Heart left ventricle (tissue), 16 donors: ENCODE measurements around the gene HOXB13. TPM values are rescaled to one million over a fixed set of nuclear protein-coding genes. Genes with fewer than 3 reads are reported as not detected.

ENCODE experiments used
- ATAC-seq, 4 donors: fragments of 200-7000 bp; cut with Tn5 transposase; one replicate each; pipeline ENCODE4 v1.9.1; 2020 to 2022; ENCODE audit warnings: moderate library complexity in 4 of 4, mild to moderate bottlenecking in 3 of 4, moderate number of reproducible peaks in 1 of 4
- DNase-seq, 5 donors: peaks; one replicate each; pipeline ENCODE4 v3.0.0-alpha.2; 2020
- H3K27ac ChIP-seq, 12 donors: fragments of 200-600 bp; sonication (generic) in 4 of 12; one replicate each; pipeline versions ENCODE4 v1.5.0 to v1.8.0; 2016 to 2022; ENCODE audit warnings: mild to moderate bottlenecking in 2 of 12
- H3K27me3 ChIP-seq, 9 donors: fragments of 200-600 bp; sonication (generic) in 2 of 9; one replicate each; pipeline versions ENCODE4 v1.5.1 to v1.8.0; 2016 to 2022; ENCODE audit warnings: mild to moderate bottlenecking in 3 of 9
- H3K36me3 ChIP-seq, 9 donors: fragments of 200-600 bp; sonication (generic) in 2 of 9; one replicate each; pipeline versions ENCODE4 v1.5.0 to v1.8.0; 2018 to 2022; ENCODE audit warnings: mild to moderate bottlenecking in 2 of 9
- H3K4me1 ChIP-seq, 12 donors: fragments of 200-600 bp; sonication (generic) in 4 of 12; one replicate each; pipeline versions ENCODE4 v1.5.0 to v1.8.0; 2016 to 2022; ENCODE audit warnings: mild to moderate bottlenecking in 3 of 12
- H3K4me3 ChIP-seq, 12 donors: fragments of 200-600 bp; sonication (generic) in 4 of 12; one replicate each; pipeline versions ENCODE4 v1.5.0 to v1.8.0; 2017 to 2022; ENCODE audit warnings: mild to moderate bottlenecking in 9 of 12, moderate library complexity in 4 of 12
- H3K9me3 ChIP-seq, 12 donors: fragments of 200-600 bp; sonication (generic) in 4 of 12; one replicate each; pipeline versions ENCODE4 v1.5.0 to v1.8.0; 2016 to 2022; ENCODE audit warnings: mild to moderate bottlenecking in 1 of 12
- POLR2A ChIP-seq, 2 donors: fragments of 450-650 bp; IDR thresholded peaks; one replicate each; pipeline ENCODE4 v1.6.1; 2017; ENCODE audit warnings: antibody characterized with exemption in 2 of 2, mild to moderate bottlenecking in 2 of 2, moderate library complexity in 2 of 2
- WGBS, 4 donors: extraction: QIAGEN DNeasy Blood & Tissue Kit in 2 of 4; methylation state at CpG; one replicate each; pipeline versions ENCODE4 v1.1.5 to v1.1.7; 2013 to 2018; 5-methylcytosine and 5-hydroxymethylcytosine counted together
- intact Hi-C, 10 donors: fragments of 100-400 bp; cut with DNase I; formaldehyde crosslinking; loops; one replicate each; pipeline versions ENCODE4 v1.11.1 to v1.14.2; 2022
- polyA plus RNA-seq, 2 donors: library from polyadenylated mRNA; stranded (reverse); fragments of 200-250 nt; gene quantifications; one replicate each; pipeline ENCODE4 v1.2.3, GENCODE V29; 2013
- total RNA-seq, 9 donors: library from RNA; depleted of rRNA in 2 of 9; stranded (reverse); fragments of >200 nt in 2 of 9; fragmentation: NEBNext Ultra II Directional in 3 of 9; extraction: Animal tissue kit (Norgen Biotek cat#: 25700) in 3 of 9; gene quantifications; one replicate each; pipeline versions ENCODE4 v1.1.0 to v1.2.4, GENCODE V29; 2016 to 2023
- TF ChIP-seq, protein P1 (sequence below), 12 donors: fragments of 200-600 bp; sonication (generic) in 4 of 12; IDR thresholded peaks; one replicate each; pipeline versions ENCODE4 v1.5.0 to v1.8.0; 2018 to 2022; ENCODE audit warnings: antibody characterized with exemption in 12 of 12, mild to moderate bottlenecking in 5 of 12
- donor health status: ischemic (EF 13 %, LVEDD 7.1; RV severe dilation, severe dysfunction).
- donor health status: healthy with polysubstance abuse.
- donor health status: DM: no; HTN: yes; CAD: no.
- donor health status: DM: no; HTN: no; CAD: no.
- donor health status: ischemic (EF 25% LVEDD 6.9; RV normal size, moderate dysfunction).
- donor health status: ischemic (EF 25% LVEDD 5.7; RV mildly dilated, moderate dysfunction).
- donor health status: healthy.
- donor health status: DM: yes; HTN: yes; CAD: no.
- donor health status: ischemic (EF 35%, LVEDD 5.7; RV mildly dilated, moderate dysfunction).
- donor health status: nonischemic (EF 11% LVEDD 7.7; RV severe dilation, severe dysfunction).
- donor health status: DM: yes; HTN: yes; CAD: no.
- donor health status: PGD.
- donor health status: ischemic (EF 29% LVEDD 5.4; RV normal size, mild dysfunction).
- donor health status: nonischemic (EF 23%, LVEDD 6.1; RV moderate dilation, normal function).

Gene HOXB13
- total and polyA plus RNA-seq, 11 donors: not detected

DNA sequence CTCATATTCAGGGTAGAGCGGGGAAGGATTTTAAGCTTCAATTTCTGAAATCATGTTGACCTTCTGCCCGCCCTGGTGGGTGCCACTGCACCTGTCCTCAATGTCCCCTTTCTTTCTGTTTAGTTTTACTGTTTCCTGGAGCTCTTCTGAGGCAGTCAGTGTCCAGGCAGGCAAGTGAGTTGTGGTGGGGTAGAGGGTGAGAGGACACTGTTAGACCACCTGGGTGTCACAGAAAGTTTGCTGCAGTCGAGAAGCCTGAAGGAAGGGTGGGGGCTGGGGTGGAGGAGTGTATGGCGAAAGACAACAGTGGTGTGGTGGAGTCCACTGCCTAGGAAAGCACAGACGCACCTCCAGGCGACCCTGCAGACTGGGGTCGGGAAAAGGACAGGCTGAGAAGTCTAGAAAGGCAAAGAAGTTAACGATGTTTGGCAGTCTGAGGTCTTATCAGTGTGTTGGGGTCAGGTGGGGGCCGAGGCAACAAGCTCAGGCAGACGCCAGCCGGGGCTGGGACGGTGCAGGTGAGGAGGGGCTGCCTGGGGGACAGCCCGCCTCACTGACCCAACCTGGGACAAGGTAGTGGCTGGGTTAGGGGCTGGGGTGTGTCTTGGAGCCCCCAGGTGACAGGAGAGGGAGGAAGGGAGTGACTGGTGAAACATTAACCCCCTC lies 23.3 kb upstream of the HOXB13 start:
- intact Hi-C loops: no loop called here
- Histone ChIP-seq H3K9me3 (no peaks in the 10 kb centered on the region), H3K36me3 (no peaks in the 10 kb centered on the region), H3K4me1 (peaks cover 0 to 35% (median 0%) of the 10 kb centered on the region in 12 donors), H3K27ac (no peak overlapping the region), H3K27me3 (peaks cover 71 to 100% (median 100%) of the 10 kb centered on the region in 9 donors), H3K4me3 (no peak overlapping the region)
- ATAC-seq (no peak), DNase-seq (no peak)
- TF ChIP-seq, protein P1, sequence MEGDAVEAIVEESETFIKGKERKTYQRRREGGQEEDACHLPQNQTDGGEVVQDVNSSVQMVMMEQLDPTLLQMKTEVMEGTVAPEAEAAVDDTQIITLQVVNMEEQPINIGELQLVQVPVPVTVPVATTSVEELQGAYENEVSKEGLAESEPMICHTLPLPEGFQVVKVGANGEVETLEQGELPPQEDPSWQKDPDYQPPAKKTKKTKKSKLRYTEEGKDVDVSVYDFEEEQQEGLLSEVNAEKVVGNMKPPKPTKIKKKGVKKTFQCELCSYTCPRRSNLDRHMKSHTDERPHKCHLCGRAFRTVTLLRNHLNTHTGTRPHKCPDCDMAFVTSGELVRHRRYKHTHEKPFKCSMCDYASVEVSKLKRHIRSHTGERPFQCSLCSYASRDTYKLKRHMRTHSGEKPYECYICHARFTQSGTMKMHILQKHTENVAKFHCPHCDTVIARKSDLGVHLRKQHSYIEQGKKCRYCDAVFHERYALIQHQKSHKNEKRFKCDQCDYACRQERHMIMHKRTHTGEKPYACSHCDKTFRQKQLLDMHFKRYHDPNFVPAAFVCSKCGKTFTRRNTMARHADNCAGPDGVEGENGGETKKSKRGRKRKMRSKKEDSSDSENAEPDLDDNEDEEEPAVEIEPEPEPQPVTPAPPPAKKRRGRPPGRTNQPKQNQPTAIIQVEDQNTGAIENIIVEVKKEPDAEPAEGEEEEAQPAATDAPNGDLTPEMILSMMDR (IDR thresholded peaks at IDR 0.05): no peak
- no peak for TF ChIP-seq POLR2A (IDR thresholded peaks at IDR 0.05)
- WGBS, 4 donors: 5 to 7% (median 5%) methylated on average over 13 of the region's 13 CpGs

GRCh38 chr17:48751172-48751571 lies 22.6 kb upstream of the HOXB13 start:
- peaks cover 0 to 31% (median 0%) of the 10 kb centered on the region in 12 donors for H3K4me1 ChIP-seq
- H3K4me3 ChIP-seq: no peak overlapping the region
- TF ChIP-seq POLR2A (IDR thresholded peaks at IDR 0.05): no peak
- TF ChIP-seq, protein P1 (IDR thresholded peaks at IDR 0.05): no peak
- H3K27ac ChIP-seq: no peak overlapping the region
- no peaks in the 10 kb centered on the region for H3K36me3 ChIP-seq
- H3K9me3 ChIP-seq: no peaks in the 10 kb centered on the region
- DNase-seq (no peak), ATAC-seq (no peak)
- WGBS, 4 donors: 0 to 4% (median 1%) methylated on average over 2 to 3 of the region's 3 CpGs
- intact Hi-C loops: no loop called here
- H3K27me3 ChIP-seq: peaks cover 75 to 100% (median 99%) of the 10 kb centered on the region in 9 donors

DNA sequence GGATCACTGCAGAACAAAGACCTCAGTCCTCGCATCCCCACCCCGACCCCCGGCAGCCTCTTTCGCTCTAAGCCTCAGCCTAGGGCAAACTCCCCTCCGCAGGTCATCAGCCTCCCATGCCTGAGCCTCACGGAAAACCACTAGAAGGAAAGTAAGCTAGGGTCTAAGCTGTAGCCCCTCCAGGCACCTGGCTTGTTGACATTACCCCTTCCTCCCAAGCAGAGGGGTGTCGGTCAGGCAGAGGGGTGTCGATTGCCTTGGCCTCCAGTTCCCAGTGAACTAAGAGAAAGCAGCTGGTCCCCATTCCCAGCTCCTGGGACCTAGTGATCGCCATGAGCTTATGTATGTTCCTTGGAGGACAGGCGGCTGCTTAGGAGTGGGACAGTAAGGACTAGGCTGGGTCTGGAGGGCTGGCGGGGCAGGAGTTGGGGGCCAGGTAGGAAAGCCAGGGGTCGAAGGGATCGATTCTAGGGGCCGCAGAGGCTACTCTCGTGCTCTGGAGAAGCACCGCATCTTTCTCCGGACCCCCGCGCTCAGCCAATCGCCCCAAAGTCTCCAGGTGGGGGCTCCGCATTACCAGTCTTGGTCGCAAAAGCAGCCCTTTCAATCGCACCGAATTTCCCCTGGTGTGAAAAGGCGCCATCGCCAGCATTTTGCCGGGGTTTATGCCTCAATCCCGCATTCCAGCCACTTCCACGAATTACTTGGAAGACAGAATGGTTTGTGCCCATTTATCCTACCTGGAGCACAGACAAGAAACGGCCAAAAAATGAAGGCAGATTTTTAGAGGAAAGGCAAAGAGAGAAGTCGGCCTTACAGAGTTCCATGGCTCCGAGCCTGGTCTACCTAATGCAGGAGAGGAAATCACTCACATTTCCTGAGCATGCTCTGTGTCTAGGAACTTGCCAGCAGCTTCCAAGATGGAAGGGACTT lies 21.3 kb upstream of the HOXB13 start:
- DNase-seq (no peak), ATAC-seq (no peak)
- peaks cover 0 to 21% (median 0%) of the 10 kb centered on the region in 12 donors for H3K4me1 ChIP-seq
- peaks cover 75 to 99% (median 98%) of the 10 kb centered on the region in 9 donors for H3K27me3 ChIP-seq
- H3K9me3 ChIP-seq: no peaks in the 10 kb centered on the region
- TF ChIP-seq, protein P1 (IDR thresholded peaks at IDR 0.05): no peak
- TF ChIP-seq POLR2A (IDR thresholded peaks at IDR 0.05): no peak
- intact Hi-C loops: loop anchor here in 1 of 10 donors (10.0 kb wide), 1 partner anchor 255 kb away; no protein-coding TSS in a partner anchor
- no peak overlapping the region for H3K27ac ChIP-seq
- no peaks in the 10 kb centered on the region for H3K36me3 ChIP-seq
- WGBS, 4 donors: 4 to 8% (median 7%) methylated on average over 29 to 32 of the region's 32 CpGs
- no peak overlapping the region for H3K4me3 ChIP-seq
